NCI-H187 treated with DMSO at 0.1 percent for 48 hours (cell line): ENCODE results near the gene RNF40.

ENCODE experiments used
- DNase-seq: peaks from one replicate; lab custom pipeline; 2025; lab: John Stamatoyannopoulos, UW

RNF40 gene

DNA sequence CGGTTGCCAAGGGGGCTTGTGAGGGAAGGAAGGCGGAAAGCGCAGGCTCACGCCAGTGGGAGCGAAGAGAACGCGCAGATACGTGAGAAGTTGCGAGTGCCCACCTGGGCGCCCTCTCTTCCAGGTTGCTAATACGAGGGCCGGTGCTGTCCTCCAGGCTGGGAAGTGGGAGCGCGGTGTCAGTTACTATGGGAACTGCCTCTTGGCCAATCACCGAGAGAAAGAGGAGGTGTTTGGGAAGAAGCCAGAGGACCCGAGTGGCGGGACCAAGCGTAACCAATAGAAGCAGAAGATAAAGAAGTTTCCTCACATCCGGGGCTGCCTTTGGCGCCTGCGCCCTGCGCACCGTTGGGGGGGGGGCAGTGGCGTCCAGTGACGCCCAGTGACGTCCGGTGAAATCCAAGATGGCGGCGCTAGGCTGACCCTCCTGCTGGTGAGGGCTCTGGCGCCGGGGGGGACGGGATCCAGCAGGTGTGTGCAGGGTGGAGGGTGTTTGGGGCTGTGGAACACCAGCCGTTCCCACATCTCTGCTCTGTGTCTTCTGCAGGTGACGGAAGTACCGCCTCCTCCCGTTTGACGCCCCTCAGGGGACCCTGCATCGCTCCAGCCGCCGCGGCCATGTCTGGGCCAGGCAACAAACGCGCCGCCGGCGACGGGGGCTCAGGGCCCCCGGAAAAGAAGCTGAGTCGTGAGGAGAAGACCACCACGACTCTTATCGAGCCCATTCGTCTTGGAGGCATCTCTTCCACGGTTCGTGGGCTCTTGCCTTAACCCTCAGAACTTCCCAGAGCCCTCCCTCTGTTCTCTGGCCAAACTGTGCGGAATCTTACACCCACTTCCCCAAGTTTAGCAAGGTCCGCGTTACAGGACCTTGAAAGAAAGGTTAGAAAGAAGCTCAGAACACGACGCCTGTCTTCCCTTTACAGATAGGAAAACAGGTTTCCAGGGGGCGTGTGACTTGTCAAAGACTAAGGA is at the start of gene RNF40, which contains the start of gene CFAP119:
RNF40 (plus strand) TSS at position 395 of the 975 bp plus-strand sequence; CDS start at position 619, 224 bp downstream.
CFAP119 (minus strand) TSS at position 135 of the 975 bp plus-strand sequence. CDS start 314 bp downstream, outside the sequence.
- DNase-seq = peak; percentile 85

DNA sequence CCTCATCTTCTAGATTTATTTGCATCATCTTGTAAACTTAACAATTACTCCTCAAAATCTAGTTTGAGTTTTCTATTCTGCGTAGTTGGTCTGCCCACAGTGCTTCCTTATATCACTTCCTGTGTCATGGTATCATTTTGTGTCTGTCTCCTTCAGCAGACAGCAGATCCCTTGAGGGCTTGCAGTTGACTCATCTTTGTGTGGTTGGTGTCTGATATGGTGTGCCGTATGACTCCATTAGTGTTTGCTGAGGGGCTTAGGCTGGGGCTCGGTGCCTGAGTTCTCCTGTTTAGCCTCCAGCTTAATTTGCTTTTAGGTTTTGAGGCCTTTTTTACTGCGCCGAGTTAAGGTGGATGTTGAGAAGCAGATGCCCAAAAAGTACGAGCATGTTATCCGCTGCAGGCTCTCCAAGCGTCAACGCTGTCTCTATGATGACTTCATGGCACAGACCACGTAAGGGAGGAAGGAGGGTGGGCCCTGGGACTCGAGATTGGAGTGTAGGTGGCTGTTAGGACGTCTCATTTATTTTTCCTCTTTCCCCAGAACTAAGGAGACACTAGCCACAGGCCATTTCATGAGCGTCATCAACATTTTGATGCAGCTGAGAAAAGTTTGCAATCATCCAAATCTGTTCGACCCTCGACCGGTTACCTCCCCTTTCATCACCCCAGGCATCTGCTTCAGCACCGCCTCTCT is 46.2 kb upstream of the RNF40 start:
- no peak for DNase-seq

DNA sequence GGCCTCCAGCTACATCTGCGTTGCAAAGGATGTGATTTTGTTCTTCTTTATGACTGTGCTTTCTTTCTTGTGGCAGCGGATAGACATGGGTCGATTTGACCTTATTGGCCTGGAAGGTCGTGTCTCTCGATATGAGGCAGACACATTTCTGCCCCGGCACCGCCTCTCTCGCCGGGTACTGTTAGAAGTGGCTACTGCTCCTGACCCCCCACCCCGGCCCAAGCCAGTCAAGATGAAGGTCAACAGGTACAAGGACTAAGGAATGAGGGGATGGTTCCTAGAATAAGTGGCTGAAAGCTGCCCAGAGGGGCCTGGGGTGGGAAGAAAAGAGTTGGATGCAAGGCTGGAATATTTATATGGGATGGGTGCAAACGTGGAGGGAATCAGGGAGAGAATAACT is 42.0 kb upstream of the RNF40 start:
- DNase-seq = no peak

DNA sequence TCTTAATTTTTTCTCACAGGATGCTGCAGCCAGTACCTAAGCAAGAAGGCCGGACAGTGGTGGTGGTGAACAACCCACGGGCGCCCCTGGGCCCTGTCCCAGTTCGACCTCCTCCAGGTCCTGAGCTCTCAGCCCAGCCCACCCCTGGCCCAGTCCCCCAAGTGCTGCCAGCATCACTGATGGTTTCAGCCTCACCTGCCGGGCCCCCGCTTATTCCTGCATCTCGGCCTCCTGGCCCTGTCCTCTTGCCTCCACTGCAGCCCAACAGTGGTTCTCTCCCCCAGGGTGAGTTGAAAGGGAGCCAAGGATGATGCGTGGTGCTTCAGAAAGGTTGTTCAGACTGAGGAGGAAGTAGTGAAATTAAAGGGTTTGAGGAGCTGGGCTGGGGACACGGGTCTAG is 41.4 kb upstream of the RNF40 start:
- no peak for DNase-seq

DNA sequence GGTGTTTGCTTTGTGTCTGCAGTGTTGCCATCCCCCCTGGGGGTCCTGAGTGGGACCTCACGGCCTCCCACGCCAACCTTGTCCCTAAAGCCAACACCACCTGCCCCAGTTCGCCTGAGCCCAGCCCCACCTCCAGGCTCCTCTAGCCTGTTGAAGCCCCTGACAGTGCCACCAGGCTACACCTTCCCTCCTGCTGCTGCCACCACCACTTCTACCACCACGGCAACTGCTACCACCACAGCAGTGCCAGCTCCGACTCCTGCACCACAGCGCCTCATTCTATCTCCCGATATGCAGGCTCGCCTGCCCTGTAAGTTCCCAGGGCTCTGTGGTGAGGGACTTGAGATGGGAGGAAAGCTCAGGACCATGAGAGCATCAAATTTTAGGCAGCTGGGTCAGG is 41.0 kb upstream of the RNF40 start:
- no peak for DNase-seq

DNA sequence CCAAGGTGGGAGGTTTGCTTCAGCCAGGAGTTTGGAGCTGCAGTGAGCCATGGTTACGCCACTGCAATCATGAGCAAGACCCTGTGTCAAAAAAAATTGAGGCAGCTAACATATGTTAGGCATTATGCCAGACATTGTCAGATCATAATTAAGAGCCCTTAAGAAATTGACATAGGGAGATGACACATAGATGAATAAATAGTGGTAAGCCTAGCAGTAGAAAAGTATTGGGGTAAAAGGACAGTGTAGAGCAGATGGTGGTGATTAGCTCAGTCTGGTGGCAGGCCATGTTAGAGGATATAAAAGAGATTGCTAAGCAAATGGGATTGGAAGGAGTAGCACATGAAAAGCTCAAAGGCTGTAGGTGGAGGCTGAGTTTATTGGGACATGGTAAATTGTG is 40.5 kb upstream of the RNF40 start:
- no peak for DNase-seq

DNA sequence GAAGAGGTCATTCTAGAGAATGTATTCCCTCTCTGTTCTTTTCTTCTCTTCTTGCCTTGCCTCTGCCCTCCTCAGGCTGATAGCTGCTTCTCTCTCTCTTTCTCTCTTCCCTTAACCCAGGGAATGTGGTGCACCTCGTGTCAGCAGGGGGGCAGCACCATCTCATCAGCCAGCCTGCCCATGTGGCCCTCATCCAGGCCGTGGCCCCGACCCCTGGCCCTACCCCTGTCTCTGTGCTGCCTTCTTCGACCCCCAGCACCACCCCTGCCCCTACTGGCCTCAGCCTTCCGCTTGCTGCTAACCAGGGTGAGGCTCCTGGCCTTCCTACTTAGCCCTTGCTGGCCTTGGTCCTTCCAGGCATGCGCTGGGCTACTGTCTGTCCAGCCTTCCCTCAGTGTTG is 39.7 kb upstream of the RNF40 start:
- no peak for DNase-seq

DNA sequence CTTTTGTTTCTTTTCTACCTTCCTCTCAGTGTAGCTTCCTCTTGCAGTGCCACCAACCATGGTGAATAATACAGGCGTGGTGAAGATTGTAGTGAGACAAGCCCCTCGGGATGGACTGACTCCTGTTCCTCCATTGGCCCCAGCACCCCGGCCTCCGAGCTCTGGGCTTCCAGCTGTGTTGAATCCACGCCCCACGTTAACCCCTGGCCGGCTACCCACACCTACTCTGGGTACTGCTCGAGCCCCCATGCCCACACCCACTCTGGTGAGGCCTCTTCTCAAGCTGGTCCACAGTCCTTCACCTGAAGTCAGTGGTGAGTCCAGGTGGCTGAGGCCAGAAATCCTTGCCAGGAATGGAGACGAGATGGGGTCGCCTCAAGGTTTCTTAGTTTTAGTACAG is 39.2 kb upstream of the RNF40 start:
- no peak for DNase-seq

DNA sequence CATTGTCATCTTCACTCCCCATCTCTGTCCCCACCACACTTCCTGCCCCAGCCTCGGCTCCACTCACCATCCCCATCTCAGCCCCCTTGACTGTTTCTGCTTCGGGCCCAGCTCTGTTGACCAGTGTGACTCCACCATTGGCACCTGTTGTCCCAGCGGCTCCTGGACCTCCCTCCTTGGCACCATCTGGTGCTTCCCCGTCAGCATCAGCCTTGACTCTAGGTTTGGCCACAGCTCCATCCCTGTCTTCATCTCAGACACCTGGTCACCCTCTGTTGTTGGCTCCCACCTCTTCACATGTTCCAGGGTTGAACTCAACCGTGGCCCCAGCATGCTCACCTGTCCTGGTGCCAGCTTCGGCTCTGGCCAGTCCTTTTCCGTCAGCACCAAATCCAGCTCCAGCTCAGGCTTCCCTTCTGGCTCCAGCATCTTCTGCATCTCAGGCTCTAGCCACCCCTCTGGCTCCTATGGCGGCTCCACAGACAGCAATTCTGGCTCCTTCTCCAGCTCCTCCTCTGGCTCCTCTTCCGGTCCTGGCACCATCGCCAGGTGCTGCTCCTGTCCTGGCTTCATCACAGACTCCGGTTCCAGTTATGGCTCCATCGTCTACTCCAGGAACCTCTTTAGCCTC is 38.3 kb upstream of the RNF40 start:
- no peak for DNase-seq

DNA sequence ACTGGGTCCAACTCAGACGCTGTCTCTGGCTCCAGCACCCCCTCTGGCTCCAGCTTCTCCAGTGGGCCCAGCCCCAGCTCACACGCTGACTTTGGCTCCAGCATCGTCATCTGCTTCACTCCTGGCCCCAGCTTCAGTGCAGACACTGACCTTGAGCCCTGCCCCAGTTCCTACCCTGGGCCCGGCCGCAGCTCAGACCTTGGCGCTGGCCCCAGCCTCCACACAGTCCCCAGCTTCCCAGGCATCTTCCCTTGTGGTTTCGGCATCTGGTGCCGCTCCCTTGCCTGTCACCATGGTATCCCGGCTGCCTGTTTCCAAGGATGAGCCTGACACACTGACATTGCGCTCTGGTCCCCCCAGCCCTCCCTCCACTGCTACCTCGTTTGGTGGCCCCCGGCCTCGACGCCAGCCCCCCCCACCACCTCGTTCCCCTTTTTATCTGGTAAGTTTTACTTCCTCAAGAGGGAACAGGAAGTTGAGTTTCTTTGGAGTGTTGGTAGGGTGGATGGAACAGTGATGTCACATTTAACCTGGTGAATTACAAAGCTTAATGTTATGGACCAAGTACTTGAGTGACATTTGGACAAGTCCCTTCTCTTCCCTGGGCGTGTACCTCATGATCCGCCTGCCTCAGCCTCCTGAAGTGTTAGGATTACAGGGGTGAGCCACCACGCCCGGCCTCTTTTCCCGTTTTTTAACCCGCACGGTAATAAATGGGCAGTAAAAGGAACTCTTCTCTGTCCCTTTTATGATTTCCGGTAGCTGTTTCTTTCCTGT is 37.3 kb upstream of the RNF40 start:
- DNase-seq = no peak

DNA sequence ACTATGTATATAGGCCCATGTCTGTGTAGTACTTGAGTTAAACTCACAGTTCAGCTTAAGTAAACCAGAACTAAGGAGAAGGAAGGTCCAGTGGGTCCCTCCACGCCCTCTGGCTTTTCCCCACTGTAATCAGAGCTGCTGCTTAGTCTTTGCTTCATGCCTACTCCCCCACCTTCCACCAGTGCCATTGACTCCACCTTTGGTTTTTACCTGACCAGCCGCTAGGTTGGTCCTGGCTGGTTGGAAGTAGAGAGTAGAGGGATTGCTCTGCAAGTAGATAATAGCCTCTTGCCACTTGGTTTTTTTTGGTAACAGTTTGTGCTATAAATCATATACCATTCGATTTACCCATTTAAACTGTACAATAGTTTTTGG is 36.7 kb upstream of the RNF40 start:
- no peak for DNase-seq

DNA sequence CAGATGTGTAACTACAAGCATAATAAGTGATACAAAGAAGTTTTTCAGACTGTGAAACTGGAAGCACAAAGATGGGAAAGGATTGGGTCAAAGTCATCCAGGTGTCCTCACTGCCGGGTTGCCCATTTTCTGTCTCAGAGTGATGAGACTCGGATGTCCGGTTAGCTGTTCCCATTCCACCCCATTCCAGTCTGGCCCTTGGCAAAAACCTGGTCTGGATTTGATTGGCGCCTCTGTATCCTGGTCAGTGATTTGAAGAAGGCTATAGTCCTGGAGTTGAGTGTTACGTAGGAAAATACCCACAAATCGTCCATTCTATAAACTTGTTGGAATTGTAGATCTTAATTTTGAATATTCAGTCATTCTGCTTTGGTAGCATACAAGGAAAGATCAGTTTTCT is 33.8 kb upstream of the RNF40 start:
- no peak for DNase-seq

DNA sequence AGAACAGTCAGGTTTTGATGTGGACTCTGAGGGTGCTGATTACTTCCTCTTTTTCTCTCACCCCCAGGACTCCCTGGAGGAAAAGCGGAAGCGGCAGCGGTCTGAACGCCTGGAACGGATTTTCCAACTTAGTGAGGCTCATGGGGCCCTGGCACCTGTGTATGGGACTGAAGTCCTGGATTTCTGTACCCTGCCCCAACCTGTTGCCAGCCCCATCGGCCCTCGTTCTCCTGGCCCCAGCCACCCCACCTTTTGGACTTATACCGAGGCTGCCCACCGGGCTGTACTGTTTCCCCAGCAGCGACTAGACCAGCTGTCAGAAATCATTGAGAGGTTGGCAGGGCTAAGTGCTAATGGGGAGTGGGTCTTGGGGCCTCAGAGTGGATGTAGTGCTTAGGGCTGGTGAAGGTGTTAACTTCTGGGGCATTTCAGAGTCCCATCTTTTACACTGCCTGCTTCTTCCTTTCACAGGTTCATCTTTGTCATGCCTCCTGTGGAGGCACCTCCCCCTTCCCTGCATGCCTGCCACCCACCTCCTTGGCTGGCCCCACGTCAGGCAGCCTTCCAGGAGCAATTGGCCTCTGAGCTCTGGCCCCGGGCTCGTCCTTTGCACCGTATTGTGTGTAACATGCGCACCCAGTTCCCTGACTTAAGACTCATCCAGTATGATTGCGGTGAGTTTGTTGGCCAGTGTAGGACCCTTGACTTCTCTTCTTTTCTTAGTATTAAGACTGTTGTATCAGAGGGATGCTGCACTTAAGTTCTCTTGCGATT is 33.0 kb upstream of the RNF40 start:
- no peak for DNase-seq

DNA sequence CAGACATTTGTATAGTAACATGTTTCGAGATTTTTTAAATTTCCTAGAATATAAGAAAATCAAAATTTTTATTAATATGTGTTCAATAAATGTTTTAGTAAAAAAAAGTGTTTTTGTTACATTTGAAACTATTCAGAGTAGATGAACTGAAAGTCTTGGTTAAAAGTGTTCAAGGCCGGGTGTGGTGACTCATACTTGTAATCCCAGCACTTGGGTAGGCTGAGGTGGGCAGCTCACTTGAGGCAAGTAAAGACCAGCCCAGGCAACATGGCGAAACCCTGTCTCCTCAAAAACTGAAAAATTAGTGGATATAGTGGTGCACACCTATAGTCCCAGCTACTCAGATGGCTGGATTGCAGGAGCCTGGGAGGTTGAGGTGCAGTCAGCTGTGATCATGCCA is 30.7 kb upstream of the RNF40 start:
- DNase-seq = no peak

DNA sequence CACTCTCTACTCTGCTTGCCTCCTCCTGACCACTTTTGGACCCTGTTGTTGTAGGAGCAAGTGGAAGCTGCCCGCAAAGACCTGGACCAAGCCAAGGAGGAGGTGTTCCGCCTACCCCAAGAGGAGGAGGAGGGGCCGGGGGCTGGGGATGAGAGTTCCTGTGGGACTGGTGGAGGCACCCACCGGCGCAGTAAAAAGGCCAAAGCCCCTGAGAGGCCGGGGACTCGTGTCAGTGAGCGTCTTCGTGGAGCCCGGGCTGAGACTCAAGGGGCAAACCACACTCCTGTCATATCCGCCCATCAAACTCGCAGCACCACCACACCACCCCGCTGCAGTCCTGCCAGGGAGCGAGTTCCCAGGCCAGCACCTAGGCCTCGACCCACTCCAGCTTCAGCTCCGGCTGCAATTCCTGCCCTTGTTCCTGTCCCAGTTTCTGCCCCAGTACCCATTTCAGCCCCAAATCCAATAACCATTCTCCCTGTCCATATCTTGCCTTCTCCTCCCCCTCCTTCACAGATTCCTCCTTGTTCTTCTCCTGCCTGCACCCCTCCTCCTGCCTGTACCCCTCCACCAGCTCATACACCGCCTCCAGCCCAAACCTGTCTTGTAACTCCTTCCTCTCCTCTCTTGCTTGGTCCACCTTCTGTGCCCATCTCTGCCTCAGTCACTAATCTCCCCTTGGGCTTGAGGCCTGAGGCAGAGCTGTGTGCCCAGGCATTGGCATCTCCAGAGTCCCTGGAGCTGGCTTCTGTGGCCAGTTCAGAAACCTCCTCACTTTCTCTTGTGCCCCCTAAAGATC is 24.9 kb upstream of the RNF40 start:
- DNase-seq = no peak

DNA sequence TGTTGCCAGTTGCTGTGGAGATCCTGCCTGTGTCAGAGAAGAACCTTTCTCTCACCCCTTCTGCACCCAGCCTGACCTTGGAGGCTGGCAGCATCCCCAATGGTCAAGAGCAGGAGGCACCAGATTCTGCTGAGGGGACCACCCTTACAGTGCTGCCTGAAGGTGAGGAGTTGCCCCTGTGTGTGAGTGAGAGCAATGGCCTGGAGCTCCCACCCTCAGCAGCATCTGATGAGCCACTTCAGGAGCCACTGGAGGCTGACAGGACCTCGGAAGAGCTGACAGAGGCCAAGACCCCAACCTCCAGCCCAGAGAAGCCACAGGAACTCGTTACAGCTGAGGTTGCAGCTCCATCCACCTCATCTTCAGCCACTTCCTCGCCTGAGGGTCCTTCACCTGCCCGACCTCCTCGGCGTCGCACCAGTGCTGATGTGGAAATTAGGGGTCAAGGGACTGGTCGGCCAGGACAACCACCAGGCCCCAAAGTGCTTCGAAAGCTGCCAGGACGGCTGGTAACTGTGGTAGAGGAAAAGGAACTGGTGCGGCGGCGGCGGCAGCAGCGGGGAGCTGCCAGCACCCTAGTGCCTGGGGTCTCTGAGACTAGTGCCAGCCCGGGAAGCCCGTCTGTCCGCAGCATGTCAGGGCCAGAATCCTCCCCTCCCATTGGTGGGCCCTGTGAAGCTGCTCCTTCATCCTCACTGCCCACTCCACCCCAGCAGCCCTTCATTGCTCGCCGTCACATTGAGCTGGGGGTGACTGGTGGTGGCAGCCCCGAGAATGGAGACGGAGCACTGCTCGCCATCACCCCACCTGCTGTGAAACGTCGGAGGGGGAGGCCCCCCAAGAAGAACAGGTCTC is 24.1 kb upstream of the RNF40 start:
- no peak for DNase-seq

DNA sequence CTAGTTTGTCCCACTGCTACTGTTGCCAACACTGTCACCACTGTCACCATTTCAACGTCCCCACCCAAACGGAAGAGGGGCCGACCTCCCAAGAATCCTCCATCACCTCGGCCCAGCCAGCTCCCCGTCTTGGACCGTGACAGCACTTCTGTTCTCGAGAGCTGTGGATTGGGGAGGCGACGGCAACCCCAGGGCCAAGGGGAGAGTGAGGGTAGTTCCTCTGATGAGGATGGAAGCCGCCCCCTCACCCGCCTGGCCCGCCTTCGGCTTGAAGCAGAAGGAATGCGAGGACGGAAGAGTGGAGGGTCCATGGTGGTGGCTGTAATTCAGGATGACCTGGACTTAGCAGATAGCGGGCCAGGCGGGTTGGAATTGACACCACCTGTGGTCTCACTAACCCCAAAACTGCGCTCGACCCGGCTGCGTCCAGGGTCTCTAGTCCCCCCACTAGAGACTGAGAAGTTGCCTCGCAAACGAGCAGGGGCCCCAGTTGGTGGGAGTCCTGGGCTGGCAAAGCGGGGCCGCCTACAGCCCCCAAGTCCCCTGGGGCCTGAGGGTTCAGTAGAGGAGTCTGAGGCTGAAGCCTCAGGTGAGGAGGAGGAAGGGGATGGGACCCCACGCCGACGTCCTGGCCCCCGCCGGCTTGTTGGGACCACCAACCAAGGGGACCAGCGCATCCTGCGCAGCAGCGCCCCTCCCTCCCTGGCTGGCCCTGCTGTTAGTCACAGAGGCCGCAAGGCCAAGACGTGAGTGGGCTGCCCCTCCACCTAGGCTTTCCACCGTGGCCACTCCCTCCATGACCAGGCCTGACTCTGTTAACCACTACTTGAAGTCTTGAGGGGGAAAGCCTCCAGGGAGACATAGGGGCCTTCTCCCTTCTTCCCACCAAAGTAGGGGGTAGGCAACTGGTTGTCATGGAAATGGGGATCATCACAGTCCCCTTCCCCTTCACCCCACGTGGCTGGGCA is 22.9 kb upstream of the RNF40 start:
- no peak for DNase-seq
